ENCODE results near the gene POLR2A. TPM values are rescaled to one million over a fixed set of nuclear protein-coding genes. Genes with fewer than 3 reads are reported as not detected.

The POLR2A gene
- total and polyA plus RNA-seq, 2 experiments from 2014 or later = 46.2 to 75.7 TPM

GRCh38 chr17:7459961-7460545 is 24.1 kb upstream of the POLR2A start:
- H3K9me3 ChIP-seq (ENCODE audit: low read depth) = no peaks in the 10 kb centered on the region
- H4K20me1 ChIP-seq (ENCODE audit: insufficient read depth) = no peaks in the 10 kb centered on the region
- WGBS, 2 experiments (ENCODE audit: low coverage in 1 of 2, low lambda C conversion rate in 2 of 2, missing lambda C conversion rate in 2 of 2) = 68% methylated on average over 3 of the region's 3 CpGs
- no peak overlapping the region for H2AFZ ChIP-seq
- H3K36me3 ChIP-seq (ENCODE audit: low read depth) = peaks cover 7% of the 10 kb centered on the region; the same call in 1 of the 2 replicates
- no peak overlapping the region for H3K9ac ChIP-seq
- no peak overlapping the region for H3K4me3 ChIP-seq
- H3K27ac ChIP-seq = no peak overlapping the region
- H3K27me3 ChIP-seq (replicated peaks; ENCODE audit: insufficient read depth) = no peaks in the 10 kb centered on the region
- peak; percentile 38 for DNase-seq
- H3K4me1 ChIP-seq (ENCODE audit: insufficient read depth) = no peaks in the 10 kb centered on the region
- no peaks in the 10 kb centered on the region for H3K9me2 ChIP-seq (ENCODE audit: insufficient read depth)
- no peak overlapping the region for H3K4me2 ChIP-seq (ENCODE audit: unreplicated experiment)
- in situ Hi-C loops (cut with MboI) = no loop called here
- H3K79me2 ChIP-seq (ENCODE audit: insufficient read depth) = peaks cover 14% of the 10 kb centered on the region; the same call in 1 of the 2 replicates
- TF ChIP-seq EZH2 (IDR thresholded peaks at IDR 0.05; ENCODE audit: insufficient read depth, poor library complexity, severe bottlenecking) = no peak
- TF ChIP-seq EZH2phosphoT487 (IDR thresholded peaks at IDR 0.05; ENCODE audit: insufficient read depth, low read depth) = no peak
- H3F3A ChIP-seq (ENCODE audit: insufficient read depth) = peaks cover 39% of the 10 kb centered on the region

GRCh38 chr17:7460850-7461660 is 23.1 kb upstream of the POLR2A start:
- Histone ChIP-seq H3K9ac (no peak overlapping the region), H2AFZ (no peak overlapping the region), H3K27me3 (replicated peaks; ENCODE audit: insufficient read depth) (no peaks in the 10 kb centered on the region), H3K9me3 (ENCODE audit: low read depth) (no peaks in the 10 kb centered on the region), H3K79me2 (ENCODE audit: insufficient read depth) (peaks cover 24% of the 10 kb centered on the region), H3K27ac (no peak overlapping the region), H3K4me3 (no peak overlapping the region), H4K20me1 (ENCODE audit: insufficient read depth) (no peaks in the 10 kb centered on the region), H3K36me3 (ENCODE audit: low read depth) (peaks cover 7% of the 10 kb centered on the region; the same call in 1 of the 2 replicates), H3K4me1 (ENCODE audit: insufficient read depth) (no peaks in the 10 kb centered on the region), H3F3A (ENCODE audit: insufficient read depth) (peaks cover 39% of the 10 kb centered on the region), H3K9me2 (ENCODE audit: insufficient read depth) (no peaks in the 10 kb centered on the region), H3K4me2 (ENCODE audit: unreplicated experiment) (no peak overlapping the region)
- WGBS, 2 experiments (ENCODE audit: low coverage in 1 of 2, low lambda C conversion rate in 2 of 2, missing lambda C conversion rate in 2 of 2) = 93 to 97% methylated on average over 7 of the region's 7 CpGs
- in situ Hi-C loops (cut with MboI) = no loop called here
- no peak for DNase-seq
- no peak for TF ChIP-seq EZH2phosphoT487 (IDR thresholded peaks at IDR 0.05; ENCODE audit: insufficient read depth, low read depth)
- no peak for TF ChIP-seq EZH2 (IDR thresholded peaks at IDR 0.05; ENCODE audit: insufficient read depth, poor library complexity, severe bottlenecking)

- peaks cover 26% of the 10 kb centered on the region for H3F3A ChIP-seq (ENCODE audit: insufficient read depth)
- H2AFZ ChIP-seq = no peak overlapping the region
- H4K20me1 ChIP-seq (ENCODE audit: insufficient read depth) = no peaks in the 10 kb centered on the region
- no peak overlapping the region for H3K4me2 ChIP-seq (ENCODE audit: unreplicated experiment)
- H3K4me1 ChIP-seq (ENCODE audit: insufficient read depth) = 0 out of 2 replicates have a peak, but pooled peaks cover 2% of the 10 kb centered on the region
- DNase-seq = no peak
- WGBS, 2 experiments (ENCODE audit: low coverage in 1 of 2, low lambda C conversion rate in 2 of 2, missing lambda C conversion rate in 2 of 2) = 93% methylated on average over 34 to 44 of the region's 44 CpGs
- in situ Hi-C loops (cut with MboI) = no loop called here
- no peak overlapping the region for H3K9ac ChIP-seq
- H3K36me3 ChIP-seq (ENCODE audit: low read depth) = peaks cover 7% of the 10 kb centered on the region; the same call in 1 of the 2 replicates
- H3K27ac ChIP-seq = no peak overlapping the region
- no peak overlapping the region for H3K4me3 ChIP-seq
- H3K79me2 ChIP-seq (ENCODE audit: insufficient read depth) = peaks cover 40% of the 10 kb centered on the region
- no peaks in the 10 kb centered on the region for H3K9me3 ChIP-seq (ENCODE audit: low read depth)
- TF ChIP-seq EZH2 (IDR thresholded peaks at IDR 0.05; ENCODE audit: insufficient read depth, poor library complexity, severe bottlenecking) (no peak), EZH2phosphoT487 (IDR thresholded peaks at IDR 0.05; ENCODE audit: insufficient read depth, low read depth) (no peak)
- no peaks in the 10 kb centered on the region for H3K9me2 ChIP-seq (ENCODE audit: insufficient read depth)
- H3K27me3 ChIP-seq (replicated peaks; ENCODE audit: insufficient read depth) = no peaks in the 10 kb centered on the region
Measured at GRCh38 chr17:7462474-7463371, 21.4 kb upstream of the POLR2A start.

GRCh38 chr17:7463372-7463846 is 20.8 kb upstream of the POLR2A start:
- Histone ChIP-seq H3K36me3 (ENCODE audit: low read depth) (peaks cover 7% of the 10 kb centered on the region; the same call in 1 of the 2 replicates), H2AFZ (no peak overlapping the region), H3K27ac (no peak overlapping the region), H3K9ac (no peak overlapping the region), H3F3A (ENCODE audit: insufficient read depth) (peaks cover 22% of the 10 kb centered on the region), H3K4me2 (ENCODE audit: unreplicated experiment) (no peak overlapping the region), H3K27me3 (replicated peaks; ENCODE audit: insufficient read depth) (no peaks in the 10 kb centered on the region), H3K4me1 (ENCODE audit: insufficient read depth) (0 out of 2 replicates have a peak, but pooled peaks cover 2% of the 10 kb centered on the region), H3K9me2 (ENCODE audit: insufficient read depth) (no peaks in the 10 kb centered on the region), H3K9me3 (ENCODE audit: low read depth) (no peaks in the 10 kb centered on the region), H4K20me1 (ENCODE audit: insufficient read depth) (no peaks in the 10 kb centered on the region), H3K4me3 (no peak overlapping the region), H3K79me2 (ENCODE audit: insufficient read depth) (peaks cover 47% of the 10 kb centered on the region)
- DNase-seq = no peak
- WGBS, 2 experiments (ENCODE audit: low coverage in 1 of 2, low lambda C conversion rate in 2 of 2, missing lambda C conversion rate in 2 of 2) = 86 to 97% methylated on average over 12 to 14 of the region's 14 CpGs
- in situ Hi-C loops (cut with MboI) = no loop called here
- TF ChIP-seq EZH2 (IDR thresholded peaks at IDR 0.05; ENCODE audit: insufficient read depth, poor library complexity, severe bottlenecking) (no peak), EZH2phosphoT487 (IDR thresholded peaks at IDR 0.05; ENCODE audit: insufficient read depth, low read depth) (no peak)
